ENCODE data around the gene CGB5. TPM values are rescaled to one million over a fixed set of nuclear protein-coding genes. Genes with fewer than 3 reads are reported as not detected.
"Not testable (repeated sequence)": the region's sequence is repeated elsewhere in the genome, so short reads cannot be mapped to it uniquely, and the experiment has no call there.

The CGB5 gene
- total RNA-seq, 3 donors from 2014 or later = not detected

DNA sequence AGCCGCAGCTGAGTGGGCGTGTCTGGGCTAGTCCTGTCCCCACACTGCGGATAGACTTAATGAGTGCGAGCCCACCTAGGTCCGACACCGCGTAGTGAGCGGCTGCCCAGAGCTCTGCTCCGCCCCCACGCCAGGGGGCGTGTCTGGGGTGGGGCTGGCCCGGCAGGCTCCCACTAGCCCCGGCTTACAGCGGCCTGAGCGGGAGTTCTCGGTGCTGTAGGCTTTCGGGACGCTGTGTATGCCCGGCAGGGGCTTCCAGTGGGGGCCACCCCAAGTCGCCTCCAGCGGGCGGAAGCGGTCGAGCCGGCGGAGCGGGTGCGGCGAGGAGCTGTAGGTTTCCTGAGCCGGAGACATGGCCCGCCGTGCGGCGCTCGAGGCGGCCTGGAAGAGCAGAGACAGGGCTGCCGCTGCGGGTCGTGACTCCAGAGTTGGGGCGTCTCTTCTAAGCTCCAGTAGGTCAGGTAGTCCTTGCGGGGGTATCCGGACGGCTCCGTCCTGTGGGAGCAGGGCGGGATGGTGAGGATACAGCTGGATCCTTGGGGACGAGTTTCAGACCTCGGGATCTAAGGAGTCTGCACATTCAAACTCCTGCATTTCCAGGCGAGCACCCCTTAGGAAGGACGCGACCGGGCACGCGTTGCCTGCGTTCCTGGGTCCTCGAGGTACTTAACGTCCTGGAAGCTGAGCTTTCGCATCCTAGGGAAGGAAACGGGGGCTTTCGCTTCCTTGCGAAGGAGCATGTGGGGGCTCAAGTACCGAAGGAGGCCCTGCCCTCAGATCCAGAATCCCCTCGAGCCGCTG is 12.7 kb downstream of the CGB5 start:
- Histone ChIP-seq H3K36me3 (ENCODE audit: low read depth) (no peaks in the 10 kb centered on the region), H3K4me1 (ENCODE audit: low read depth) (peaks cover 13% of the 10 kb centered on the region), H3K4me3 (no peak overlapping the region), H3K9me3 (no peaks in the 10 kb centered on the region)
- ATAC-seq = peak; percentile 87
- TF ChIP-seq, protein P1, sequence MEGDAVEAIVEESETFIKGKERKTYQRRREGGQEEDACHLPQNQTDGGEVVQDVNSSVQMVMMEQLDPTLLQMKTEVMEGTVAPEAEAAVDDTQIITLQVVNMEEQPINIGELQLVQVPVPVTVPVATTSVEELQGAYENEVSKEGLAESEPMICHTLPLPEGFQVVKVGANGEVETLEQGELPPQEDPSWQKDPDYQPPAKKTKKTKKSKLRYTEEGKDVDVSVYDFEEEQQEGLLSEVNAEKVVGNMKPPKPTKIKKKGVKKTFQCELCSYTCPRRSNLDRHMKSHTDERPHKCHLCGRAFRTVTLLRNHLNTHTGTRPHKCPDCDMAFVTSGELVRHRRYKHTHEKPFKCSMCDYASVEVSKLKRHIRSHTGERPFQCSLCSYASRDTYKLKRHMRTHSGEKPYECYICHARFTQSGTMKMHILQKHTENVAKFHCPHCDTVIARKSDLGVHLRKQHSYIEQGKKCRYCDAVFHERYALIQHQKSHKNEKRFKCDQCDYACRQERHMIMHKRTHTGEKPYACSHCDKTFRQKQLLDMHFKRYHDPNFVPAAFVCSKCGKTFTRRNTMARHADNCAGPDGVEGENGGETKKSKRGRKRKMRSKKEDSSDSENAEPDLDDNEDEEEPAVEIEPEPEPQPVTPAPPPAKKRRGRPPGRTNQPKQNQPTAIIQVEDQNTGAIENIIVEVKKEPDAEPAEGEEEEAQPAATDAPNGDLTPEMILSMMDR (IDR thresholded peaks at IDR 0.05) = no peak
- intact Hi-C loops (cut with DNase I, micrococcal nuclease) = no loop called here
- peak; percentile 62 to 77 (median 74) for DNase-seq

DNA sequence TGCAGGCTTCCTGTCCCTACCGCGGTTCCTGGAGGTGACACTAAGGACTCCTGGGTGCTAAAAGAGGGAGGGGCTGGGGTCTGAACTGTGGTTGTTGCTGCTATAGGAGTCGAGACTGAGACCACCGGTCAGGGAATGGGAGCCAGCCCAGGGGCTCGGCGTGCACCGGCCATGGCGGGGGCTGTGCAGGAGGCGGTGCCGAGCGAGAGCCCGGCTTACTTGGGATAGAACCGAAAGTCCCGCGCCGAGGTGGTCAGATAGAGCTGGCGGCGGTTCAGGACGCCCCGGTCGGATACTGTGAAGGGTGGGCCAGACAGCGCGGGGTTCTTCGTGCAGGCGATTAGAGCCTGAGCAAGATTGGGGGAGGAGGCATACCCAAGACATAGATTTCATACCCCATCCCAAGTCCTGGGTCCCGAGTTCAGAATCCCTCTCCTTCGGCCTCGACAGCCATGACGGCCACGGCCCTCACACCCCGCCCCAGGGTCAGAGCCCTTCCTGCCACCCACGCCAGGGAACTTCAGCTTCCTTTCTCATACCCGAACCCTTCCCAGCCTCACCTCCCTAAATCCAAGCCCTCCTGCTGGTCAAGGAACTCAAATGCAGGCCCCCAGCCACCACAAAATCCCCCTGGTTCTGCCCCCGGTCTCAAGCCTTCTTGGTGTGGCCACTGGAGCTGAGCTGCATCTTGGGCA is 13.4 kb downstream of the CGB5 start:
- DNase-seq; H3K4me3 ChIP-seq; H3K9me3 ChIP-seq; intact Hi-C loops (cut with DNase I, micrococcal nuclease); H3K36me3 ChIP-seq (ENCODE audit: low read depth): not testable (repeated sequence)
- peaks cover 13% of the 10 kb centered on the region for H3K4me1 ChIP-seq (ENCODE audit: low read depth)
- peak; percentile 25 for ATAC-seq

- peak; percentile 82 for ATAC-seq
- intact Hi-C loops (cut with DNase I, micrococcal nuclease) = no loop called here
- TF ChIP-seq, protein P1 (IDR thresholded peaks at IDR 0.05) = no peak
Measured at GRCh38 chr19:49057636-49058234, 14.1 kb downstream of the CGB5 start, which contains the start of gene CGB7. Gene CGB7 (minus strand): TSS chr19:49057749. CDS start chr19:49055375, 2,374 bp downstream.

GRCh38 chr19:49058562-49058961 is 14.9 kb downstream of the CGB5 start:
- intact Hi-C loops (cut with DNase I, micrococcal nuclease) = no loop called here
- Histone ChIP-seq H3K4me1 (ENCODE audit: low read depth) (peaks cover 13% of the 10 kb centered on the region), H3K4me3 (no peak overlapping the region), H3K9me3 (no peaks in the 10 kb centered on the region), H3K36me3 (ENCODE audit: low read depth) (no peaks in the 10 kb centered on the region)
- ATAC-seq = no peak
- TF ChIP-seq, protein P1 (IDR thresholded peaks at IDR 0.05) = no peak
- DNase-seq = peak in 1 of 3 donors; percentile 23

More at GRCh38 chr19:49057636-49058234, 14.1 kb downstream of the CGB5 start, which contains the start of gene CGB7:
- no peaks in the 10 kb centered on the region for H3K36me3 ChIP-seq (ENCODE audit: low read depth)
- H3K4me1 ChIP-seq (ENCODE audit: low read depth) = peaks cover 13% of the 10 kb centered on the region
- H3K9me3 ChIP-seq = no peaks in the 10 kb centered on the region
- peak; percentile 75 to 87 (median 86) for DNase-seq
- H3K4me3 ChIP-seq = no peak within 1 kb of the TSS

DNA sequence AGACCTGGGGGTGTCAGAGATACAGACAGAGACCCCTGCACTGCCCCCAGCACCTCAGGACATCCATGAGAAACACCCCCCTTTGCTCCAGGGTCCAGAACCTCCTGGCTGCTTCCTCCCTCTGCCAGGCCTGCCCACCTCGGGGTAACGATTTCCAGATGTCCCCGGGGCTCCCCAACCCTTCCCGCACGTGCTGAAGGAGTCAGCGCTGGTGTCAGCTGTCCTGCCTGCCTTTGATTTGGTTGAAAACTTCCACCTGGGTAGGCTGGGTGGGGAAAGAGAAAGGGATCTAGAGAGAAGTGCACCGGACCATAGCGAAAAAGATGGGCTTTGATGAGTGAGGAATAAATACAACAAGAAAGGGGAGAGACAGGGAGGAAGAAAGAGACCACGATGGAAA is 15.4 kb downstream of the CGB5 start:
- Histone ChIP-seq H3K9me3 (no peaks in the 10 kb centered on the region), H3K36me3 (ENCODE audit: low read depth) (no peaks in the 10 kb centered on the region), H3K4me1 (ENCODE audit: low read depth) (peaks cover 13% of the 10 kb centered on the region), H3K4me3 (no peak overlapping the region)
- no peak for ATAC-seq
- intact Hi-C loops (cut with DNase I, micrococcal nuclease) = no loop called here
- TF ChIP-seq, protein P1 (IDR thresholded peaks at IDR 0.05) = no peak
- no peak for DNase-seq
